HG03565 (cell line): Measurements from ENCODE around the gene CUL9.

Source experiments
- ATAC-seq: cut with Tn5 transposase; IDR thresholded peaks from one replicate; pipeline ENCODE4 v1.9.1; 2021; ENCODE audit warnings: mild to moderate bottlenecking, moderate library complexity; ENCODE audit not compliant: unreplicated experiment

Gene CUL9

GRCh38 chr6:43269273-43270007 is 87.4 kb downstream of the CUL9 start:
- ATAC-seq, result no peak

- no peak for ATAC-seq
Measured at GRCh38 chr6:43271103-43271815, 89.3 kb downstream of the CUL9 start.

- ATAC-seq, result no peak
Measured at GRCh38 chr6:43271944-43272343, 89.9 kb downstream of the CUL9 start.

GRCh38 chr6:43273707-43274106 is 91.7 kb downstream of the CUL9 start:
- no peak for ATAC-seq
